ENCODE measurements around the gene SIAH2. TPM values are rescaled to one million over a fixed set of nuclear protein-coding genes. Genes with fewer than 3 reads are reported as not detected.

SIAH2 gene
- polyA plus RNA-seq, 12 donors, result 17.5 to 41.3 (median 22.3) TPM; not detected in 1

DNA sequence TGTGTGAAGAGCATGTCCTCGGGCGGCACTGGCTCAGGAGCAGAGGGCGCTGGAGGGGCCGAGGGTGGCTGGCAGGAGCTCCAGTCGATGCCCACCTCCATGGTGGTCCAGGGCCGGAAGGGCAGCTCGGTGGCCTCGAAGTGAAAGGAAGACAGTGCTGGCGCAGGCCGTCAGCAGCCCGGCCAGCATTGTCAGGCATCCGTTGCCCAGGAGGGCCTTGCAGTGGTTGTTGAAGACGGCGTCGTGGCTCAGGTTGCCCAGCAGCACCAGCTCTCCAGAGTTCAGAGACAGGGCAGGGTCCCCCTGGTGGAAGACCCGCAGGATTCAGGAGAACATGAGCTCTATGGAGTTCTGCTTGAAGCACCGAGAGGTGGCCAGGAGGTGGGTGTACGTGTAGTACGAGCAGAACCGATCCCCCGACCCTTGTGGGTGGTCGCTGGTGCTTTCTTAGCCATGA, 16.5 kb upstream of the SIAH2 start:
- DNase-seq, result no peak

DNA sequence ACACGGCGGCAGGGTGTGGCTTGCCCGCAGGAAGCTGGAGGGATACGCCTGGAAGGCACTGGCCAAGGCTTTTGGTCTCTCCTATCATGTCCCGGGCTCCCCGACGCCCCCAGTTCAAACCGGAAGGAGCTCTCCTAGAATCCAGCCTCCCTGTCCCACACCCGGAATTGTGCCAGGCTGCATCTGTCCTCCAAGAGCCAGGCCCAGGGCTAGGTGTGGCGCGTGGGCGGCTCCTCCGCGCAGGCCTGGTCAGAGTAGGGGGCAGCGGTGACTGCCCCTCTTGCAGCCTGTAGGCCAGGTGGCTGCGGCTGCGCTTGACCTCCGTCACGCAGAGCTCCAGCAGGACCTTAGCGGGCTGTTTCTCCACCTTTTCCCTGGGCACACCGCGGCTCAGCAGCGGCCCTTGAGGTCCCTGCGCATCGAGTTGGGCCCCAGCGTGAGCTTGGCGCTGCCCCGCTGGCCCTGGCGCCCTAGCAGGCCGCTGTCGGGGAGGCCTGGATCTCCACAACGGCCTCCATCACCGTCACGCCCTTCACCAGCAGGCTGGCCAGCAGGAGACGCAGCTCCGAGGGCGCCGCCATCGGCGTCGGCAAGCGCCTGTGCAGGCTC, 15.9 kb upstream of the SIAH2 start:
- no peak for DNase-seq

GRCh38 chr3:150775001-150775599, 12.1 kb upstream of the SIAH2 start:
- DNase-seq, result no peak

DNA sequence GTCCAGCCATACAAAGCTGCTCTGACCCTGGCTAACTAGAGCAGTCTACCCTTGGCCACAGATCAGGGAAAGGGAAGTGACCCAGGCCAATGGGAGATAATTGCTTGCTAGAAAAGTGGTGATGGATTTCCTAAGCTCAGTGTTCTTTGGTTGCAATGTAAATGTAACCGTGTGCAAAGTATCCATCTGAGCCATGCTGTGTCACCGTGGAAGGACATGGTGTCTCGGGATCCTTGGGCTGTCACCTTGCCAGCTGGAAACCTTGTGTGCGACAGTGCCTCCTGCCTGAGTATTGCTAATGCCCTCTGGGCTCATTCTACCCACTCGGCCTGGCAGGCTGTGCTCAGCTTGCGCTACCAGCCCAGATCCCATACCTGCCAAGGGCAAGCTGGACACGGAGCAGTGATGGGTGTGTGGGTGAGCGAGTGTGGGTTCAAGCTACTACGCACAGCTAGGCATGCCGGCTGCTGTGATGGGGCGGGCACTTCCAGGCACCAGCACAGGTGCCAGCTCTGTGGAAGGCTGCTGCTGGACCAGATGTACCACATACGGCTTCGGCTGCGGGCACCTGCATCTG, 10.7 kb upstream of the SIAH2 start:
- no peak for DNase-seq

GRCh38 chr3:150771600-150771999, 8.6 kb upstream of the SIAH2 start:
- no peak for DNase-seq

DNA sequence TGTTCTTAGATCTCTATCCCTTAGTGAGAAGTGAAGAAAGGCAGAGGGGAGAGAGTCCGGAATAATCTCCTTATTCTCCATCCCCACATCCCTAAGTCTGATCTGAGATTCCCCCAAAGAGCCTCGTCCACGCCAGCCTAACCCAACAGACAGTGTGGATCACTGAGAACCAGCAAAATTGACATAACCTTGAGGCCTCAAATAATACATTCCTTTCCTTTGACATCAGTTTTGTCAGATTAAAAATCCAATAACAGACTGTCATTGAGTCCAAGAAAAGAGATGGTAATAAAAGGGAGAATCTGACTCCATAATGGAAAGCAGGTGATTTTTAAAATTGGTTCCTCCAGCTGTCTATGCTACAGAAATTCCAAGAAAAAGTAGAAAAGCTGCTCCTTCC, 7.7 kb upstream of the SIAH2 start:
- DNase-seq, result no peak

GRCh38 chr3:150766742-150767141, 3.8 kb upstream of the SIAH2 start:
- no peak for DNase-seq

- DNase-seq, result no peak
Observed at GRCh38 chr3:150765949-150766720, 3.2 kb upstream of the SIAH2 start.

GRCh38 chr3:150764967-150765366, 2.0 kb upstream of the SIAH2 start:
- DNase-seq, result no peak

GRCh38 chr3:150764566-150764965, 1.6 kb upstream of the SIAH2 start:
- no peak for DNase-seq

GRCh38 chr3:150763841-150764483, 993 bp upstream of the SIAH2 start:
- DNase-seq, result no peak

GRCh38 chr3:150762662-150763121, 277 bp downstream of the SIAH2 start:
- DNase-seq, result no peak

DNA sequence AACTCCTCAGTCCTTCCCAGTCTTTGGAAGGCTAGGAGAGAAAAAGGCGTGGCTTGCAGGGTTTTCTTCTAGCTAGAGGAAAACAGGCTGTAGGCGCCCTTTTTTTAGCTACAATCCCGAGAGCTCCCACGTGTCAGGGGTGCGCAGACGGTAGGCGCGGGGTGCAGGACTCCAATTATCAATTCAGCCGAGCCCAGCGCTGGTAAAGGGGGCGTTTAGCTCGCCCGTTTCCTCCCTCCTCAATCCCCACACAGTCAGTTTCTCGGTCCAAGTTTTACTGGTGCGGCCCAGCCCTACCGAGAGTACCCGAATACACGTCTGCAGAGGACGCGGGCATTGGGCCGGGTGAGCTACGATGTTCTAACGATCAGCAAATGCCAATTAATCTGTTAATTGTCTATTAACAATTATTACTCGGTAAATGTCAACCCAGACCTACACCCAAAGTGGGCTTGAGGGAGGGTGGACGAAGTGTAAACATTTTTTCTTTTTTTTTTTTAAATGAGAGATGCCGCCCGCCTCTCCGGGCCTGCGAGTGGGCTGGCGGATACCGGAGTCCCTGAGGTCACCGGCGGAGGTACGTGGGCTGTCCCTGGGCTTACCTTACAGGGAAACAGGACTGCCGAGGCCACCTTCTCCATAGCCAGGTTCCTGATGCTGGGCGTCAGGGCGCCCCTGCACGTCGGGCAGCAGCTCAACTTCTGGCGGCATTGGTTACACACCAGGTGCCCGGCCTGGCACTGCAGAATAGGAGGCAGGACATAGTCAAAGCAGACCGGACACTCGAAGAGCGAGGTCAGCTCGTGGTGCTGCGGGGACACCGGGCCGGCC, 923 bp downstream of the SIAH2 start:
- DNase-seq, result peak; percentile 70

DNA sequence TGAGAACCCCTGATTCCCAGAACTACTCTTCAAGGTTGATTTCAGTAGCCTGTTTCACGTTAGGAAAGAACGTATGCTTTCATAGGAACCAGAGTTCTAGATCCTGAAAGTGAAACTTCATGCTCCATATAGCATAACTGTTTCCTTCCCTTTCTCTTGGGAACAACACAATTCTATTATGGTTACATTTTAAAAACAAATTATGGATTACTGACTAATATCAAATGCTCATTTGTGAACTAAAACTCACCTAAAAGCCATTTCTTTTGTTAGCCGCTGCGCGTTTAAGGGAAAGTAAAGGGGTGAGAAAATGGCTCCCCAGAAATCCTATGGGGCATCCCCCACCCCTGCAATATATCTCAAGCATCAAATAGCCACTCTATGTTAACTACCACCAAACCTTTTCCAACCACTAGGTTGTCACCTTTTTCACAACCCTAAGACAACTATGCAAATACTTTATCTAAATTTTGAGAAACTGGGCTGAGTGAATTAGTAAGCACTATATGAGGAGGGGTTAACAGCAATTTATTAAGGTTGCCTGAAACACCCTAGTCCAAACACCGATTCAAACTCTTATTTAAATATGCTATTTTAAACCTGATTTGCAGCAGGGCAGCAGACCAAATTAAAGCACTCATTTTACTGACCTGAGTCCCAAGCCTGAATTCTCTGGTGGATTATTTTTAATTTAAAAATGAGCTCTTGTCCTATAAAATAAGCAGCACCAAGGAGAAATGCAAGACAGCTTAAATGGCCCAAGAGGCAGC, 2.4 kb downstream of the SIAH2 start:
- DNase-seq, result no peak

- no peak for DNase-seq
Observed at GRCh38 chr3:150759947-150760346, 3.0 kb downstream of the SIAH2 start.

- no peak for DNase-seq
Observed at GRCh38 chr3:150759319-150759718, 3.6 kb downstream of the SIAH2 start.

GRCh38 chr3:150757768-150758167, 5.2 kb downstream of the SIAH2 start:
- DNase-seq, result no peak

GRCh38 chr3:150757364-150757763, 5.6 kb downstream of the SIAH2 start:
- DNase-seq, result no peak

- no peak for DNase-seq
Observed at GRCh38 chr3:150756491-150757059, 6.4 kb downstream of the SIAH2 start.

- no peak for DNase-seq
Observed at GRCh38 chr3:150755902-150756301, 7.1 kb downstream of the SIAH2 start.
